IPS DF 19.7 (cell line): ENCODE measurements around the gene COTL1.
A peak's percentile ranks its signal among the peaks of the same experiment; 100 is the strongest.

Experiments
- DNase-seq: peaks from one replicate; pipeline ENCODE4 v3.0.0-alpha.2; 2013; ENCODE audit warnings: low read depth, low spot score

The COTL1 gene

DNA sequence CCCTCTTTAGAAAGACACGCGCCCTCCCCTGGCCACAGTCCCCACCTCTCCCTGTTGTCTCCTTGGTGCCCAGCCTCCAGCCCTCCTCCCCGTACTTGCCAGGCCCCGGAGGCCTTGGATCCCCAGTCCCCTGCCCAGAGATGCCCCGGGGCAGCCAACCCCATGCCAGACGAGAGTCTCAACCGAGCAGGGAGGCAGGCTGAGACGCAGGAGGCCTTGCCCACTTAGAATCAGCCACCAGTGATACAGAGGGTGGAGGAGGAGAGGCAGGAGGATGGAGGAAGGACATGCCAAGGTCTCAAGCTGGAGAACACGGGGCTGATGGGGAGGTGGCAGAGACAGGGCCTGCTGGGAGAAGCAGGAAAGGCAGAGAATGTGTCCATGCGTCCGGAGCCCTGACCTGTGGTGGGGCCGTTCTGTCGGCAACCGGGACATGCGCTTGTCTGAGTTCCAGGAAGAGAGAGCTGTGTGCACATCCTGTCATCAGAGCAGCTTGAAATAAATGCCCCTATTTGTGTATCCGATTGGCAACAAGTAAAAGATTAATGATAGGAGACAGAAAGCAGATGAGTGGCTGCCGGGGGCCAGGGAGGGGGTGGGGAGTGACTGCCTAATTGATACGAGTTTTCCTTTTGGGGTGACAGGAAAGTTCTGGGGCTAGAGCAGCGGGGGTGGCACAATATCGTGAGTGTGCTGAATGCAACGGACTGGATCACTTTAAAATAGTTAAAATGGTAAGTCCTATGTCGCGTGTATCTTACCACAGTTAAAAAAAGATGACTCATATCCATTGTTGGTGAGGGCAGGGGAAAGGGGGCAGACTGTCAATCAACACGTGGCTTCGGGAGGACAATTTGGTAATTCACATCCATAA, 68.7 kb downstream of the COTL1 start:
- DNase-seq: no peak

- no peak for DNase-seq
Measured at GRCh38 chr16:84548508-84548907, 69.4 kb downstream of the COTL1 start.

DNA sequence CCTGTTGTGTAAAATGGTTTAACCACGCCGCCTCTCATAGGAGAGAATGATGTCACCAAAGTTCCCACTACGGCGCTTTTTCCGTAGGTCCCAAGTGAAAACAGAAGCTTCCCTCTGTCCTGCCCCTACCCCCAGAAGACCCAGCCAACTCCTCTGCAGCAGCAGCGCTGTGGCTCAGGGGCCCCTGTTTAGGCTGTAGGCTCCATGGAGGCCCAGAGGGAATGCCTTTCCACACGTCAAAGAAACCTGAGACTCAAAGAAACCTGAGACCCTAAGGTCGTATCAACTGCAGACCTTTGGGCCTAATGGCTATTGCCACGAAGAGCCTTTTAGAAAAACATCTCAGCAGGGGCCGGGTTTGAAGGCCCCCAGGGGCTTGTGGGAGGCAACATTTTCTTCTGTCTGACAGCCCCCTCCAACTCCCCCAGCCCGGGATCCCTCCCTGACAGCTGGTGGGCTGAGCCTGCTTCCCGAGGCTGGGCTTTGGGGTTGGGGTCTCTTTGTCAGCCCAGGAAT, 70.3 kb downstream of the COTL1 start:
- DNase-seq: no peak

DNA sequence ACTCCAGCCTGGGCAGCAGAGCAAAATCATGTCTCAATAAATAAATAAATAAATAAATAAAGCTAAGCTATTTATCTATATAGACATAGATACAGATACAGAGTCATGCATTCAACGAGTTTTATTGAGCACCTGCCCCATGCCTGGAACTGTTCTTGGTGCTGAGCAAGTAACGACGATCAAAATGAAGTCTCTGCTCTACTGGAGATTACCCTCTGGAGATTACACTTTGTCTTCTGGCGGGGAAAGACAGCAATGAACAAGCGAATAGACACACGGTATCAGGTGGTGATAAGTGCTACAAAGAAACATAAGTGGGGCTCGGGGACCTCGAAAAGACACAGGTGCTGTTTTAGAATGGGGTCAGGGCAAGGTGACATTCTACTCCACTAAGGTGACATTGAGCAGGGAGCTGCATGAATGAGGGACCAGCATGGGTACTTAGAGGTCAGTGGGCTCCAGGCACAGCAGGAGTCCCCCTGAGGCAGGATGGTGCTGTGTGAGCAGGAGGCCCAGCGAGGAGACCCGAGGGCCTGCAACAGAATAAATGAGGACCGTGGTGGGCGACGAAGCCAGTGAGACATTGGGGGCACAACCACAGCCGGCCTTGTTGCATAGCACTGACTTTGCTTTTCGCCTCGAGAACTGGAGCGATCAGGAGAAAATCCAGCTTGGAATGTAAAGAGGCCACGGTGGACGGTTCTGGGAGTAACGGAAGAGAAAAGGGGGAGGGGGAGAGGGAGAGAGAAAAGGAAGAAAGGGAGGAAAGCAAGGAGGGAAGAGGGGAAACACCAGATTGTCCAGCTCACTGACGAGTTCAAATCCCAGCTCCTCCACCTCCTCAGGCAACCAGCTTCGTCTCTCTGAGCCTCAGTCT, 71.0 kb downstream of the COTL1 start:
- DNase-seq: no peak

DNA sequence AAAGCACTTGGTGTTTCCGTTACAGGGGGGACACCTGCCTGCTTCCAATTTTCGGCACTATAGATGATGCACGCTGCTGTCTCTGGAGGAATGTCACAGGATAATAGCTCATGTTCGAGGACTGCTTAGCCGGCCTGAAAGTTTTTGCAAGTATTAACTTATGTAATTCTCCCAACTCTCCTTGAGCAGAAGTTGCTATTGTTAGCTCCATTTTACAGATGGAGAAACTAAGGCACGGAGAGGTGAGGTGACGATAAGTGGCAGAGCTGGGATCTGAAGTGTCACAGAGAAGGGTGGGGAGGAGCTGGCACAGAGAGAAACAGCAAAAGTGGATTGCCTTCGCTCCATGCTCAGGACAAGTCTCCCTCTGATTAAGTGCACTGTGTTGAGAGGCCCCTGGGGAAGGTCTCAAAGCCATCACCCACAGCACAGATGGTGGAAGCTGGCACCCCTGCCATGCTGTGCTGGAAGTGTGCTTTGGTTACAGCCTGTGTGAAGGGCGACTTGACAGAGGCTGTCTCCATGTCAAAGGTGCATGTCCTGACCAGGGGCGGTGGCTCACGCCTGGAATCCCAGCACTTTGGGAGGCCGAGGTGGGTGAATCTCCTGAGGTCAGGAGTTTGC, 72.7 kb downstream of the COTL1 start:
- DNase-seq: no peak

- DNase-seq: no peak
Measured at GRCh38 chr16:84544031-84544773, 73.7 kb downstream of the COTL1 start.

DNA sequence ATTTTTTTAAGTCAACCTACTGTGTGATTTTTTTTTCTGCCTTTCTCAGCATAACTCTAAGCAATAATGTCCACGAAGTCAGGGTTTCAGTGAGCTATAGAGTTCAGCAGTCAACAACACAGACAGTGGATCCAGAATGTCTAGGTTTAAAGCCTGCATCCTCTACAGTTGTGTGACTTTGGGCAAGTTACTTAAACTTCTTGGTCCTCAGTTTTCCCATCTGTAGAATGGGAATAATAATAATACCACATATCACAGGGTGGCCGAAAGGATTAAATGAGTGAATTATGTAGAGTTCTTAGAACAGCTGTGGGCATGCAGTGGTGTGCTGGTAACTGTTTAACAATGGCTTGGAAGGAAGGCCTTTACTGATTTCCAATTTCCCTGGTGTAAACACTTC, 74.6 kb downstream of the COTL1 start:
- DNase-seq: no peak

DNA sequence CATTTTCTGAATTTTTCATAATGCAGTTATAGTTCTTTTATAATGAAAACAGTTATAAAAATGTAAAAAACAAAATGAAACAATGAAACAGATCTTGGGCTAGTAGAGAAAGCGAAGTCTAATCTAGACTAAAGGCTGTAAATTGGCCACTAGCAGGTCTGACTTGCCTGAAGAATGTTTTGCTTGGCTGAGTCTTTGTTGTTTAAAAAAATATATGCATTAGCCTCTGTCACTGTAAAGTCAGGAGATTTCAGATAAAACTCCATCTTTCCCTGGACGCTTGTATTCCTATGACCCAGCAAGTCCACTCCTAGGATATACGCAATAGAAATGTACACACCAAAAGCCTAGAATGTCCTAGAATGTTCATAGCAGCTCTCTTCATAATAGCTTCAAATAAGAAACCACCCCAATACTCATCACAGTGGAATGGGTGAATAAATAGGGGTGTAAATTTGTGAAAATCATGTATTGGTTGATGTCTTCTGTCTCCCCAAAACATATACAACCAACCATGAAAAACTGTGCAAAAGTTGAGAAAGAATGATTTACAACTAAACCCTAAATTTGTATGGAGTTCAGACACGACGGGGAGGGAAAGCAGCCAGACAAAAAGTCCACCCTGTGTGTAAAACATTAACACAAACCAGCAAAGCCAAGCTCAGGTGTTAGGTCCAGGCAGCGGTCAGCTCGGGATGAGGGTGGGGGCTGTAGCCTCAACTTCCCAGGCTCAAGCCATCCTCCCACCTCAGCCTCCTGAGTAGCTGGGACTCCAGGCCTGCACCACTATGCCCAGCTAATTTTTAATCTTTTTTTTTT, 75.7 kb downstream of the COTL1 start:
- no peak for DNase-seq

GRCh38 chr16:84540194-84540593, 77.7 kb downstream of the COTL1 start:
- DNase-seq: no peak

GRCh38 chr16:84538222-84538840, 79.5 kb downstream of the COTL1 start:
- DNase-seq: no peak

DNA sequence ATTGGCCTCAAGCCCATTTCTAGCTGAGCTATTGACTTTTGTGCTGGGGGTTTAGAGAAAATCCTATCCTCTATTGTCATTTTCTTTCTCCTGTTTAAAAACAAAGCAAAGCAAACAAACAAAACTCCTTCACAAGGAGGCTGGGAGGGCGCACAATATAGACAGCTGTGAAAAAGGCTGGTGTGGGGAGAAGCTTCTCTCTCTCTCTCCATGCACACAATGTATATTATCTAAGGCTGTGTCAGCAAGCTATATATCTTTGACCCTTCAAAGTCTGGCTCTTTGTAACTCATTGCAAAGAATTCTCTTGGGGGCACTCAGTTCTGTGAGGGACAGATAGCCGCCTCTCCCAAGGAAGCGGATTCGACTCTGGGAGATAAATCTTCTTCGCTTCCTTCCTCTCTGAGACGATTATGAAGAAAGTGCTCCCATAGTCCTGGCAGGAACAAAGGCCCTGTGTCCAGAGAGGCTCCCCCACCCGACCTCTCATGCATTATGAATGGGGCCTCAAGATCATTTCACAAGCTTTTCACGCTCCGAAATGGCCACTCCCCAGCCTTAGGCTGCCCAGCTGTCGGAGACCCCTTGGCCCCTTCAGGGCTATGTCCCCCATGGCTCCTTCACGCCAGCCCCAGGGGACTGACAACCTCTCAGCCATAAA, 80.3 kb downstream of the COTL1 start:
- DNase-seq: no peak

GRCh38 chr16:84535851-84536250, 82.0 kb downstream of the COTL1 start:
- no peak for DNase-seq

DNA sequence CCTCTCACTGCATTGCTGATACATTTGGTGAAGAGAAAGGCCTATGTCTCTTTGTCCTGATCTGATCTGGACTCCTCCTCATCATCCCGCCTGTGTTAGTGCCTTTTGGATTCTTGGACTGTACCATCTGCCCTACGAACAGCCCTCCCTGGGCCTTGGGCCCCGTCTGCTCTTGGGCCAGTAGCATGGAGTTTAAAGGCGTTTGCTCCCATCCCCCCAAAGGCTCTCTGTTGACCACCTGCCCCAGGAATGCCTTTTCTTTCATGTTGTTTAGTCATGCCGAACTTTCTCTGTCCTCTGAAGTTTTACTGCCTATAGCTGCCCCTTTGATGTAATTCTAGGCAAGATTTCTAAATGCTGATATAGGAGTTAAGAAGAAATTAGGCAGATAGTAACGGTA, 82.5 kb downstream of the COTL1 start:
- no peak for DNase-seq

DNA sequence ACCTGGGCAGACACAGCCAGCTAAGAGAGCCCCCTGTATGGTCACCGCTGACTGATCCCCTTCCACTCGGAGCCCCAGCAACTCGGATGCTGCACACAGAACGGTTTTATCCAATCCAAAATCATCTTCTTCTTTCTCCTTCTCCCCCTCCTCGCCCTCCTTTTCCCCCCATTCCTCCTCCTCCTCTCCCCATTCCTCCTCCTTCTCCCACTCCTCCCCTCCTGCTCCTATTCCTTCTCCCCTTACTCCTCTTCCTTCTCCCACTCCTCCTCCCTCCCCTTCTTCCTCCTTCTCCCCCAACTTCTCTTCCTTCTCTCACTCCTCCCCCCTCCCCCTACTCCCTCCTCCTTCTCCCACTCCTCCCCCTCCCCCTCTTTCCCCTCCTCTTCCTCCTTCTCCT, 83.1 kb downstream of the COTL1 start:
- no peak for DNase-seq

- no peak for DNase-seq
Measured at GRCh38 chr16:84532855-84533486, 84.9 kb downstream of the COTL1 start.

- peak; percentile 81 for DNase-seq
Measured at GRCh38 chr16:84532291-84532724, 85.6 kb downstream of the COTL1 start.

- DNase-seq: no peak
Measured at GRCh38 chr16:84531671-84532111, 86.2 kb downstream of the COTL1 start.

DNA sequence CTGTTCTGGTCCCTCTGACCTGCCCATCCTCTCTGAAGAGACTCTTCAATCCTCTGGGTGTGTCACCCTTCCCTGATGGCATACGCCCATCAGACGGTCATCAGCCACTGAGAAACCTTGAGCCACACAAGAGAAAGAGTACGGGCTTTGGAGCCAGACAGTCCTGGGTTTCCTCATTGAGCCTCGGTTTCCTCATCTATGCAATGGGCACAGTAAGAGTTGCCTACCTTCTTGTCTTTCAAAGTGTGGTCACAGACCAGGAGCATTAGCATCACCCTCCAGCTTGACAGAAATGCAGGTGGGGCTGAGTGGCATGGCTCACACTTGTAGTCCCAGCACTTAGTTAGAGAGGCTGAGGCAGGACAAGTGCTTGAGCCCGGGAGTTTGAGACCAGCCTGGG, 87.3 kb downstream of the COTL1 start:
- DNase-seq: no peak

GRCh38 chr16:84529607-84530006, 88.3 kb downstream of the COTL1 start:
- DNase-seq: no peak
